OCI-LY1 (cell line): ENCODE data around the gene GLG1.
"Not testable (repeated sequence)": the region's sequence is repeated elsewhere in the genome, so short reads cannot be mapped to it uniquely, and the experiment has no call there.

Source experiments
- H2AFZ ChIP-seq: fragments of 200-600 bp; sonication (generic), shearing (Covaris generic); 2 replicates; pipeline ENCODE4 v1.6.0; 2014; ENCODE audit warnings: antibody characterized with exemption, mild to moderate bottlenecking, low read length
- H3F3A ChIP-seq: fragments of 200-600 bp; sonication (generic), shearing (Covaris generic); 2 replicates; pipeline ENCODE4 v1.6.0; 2014; ENCODE audit warnings: mild to moderate bottlenecking, antibody characterized with exemption, low read length, moderate library complexity; ENCODE audit not compliant: insufficient read depth
- H3K27ac ChIP-seq: fragments of 200-600 bp; sonication (generic); 2 replicates; pipeline ENCODE4 v1.5.1; 2014; ENCODE audit warnings: low read length, mixed run types, mild to moderate bottlenecking, low read depth; ENCODE audit not compliant: poor library complexity, severe bottlenecking
- H3K27me3 ChIP-seq: fragments of 200-600 bp; sonication (generic); 2 replicates; pipeline ENCODE4 v1.6.0; 2014; ENCODE audit warnings: antibody characterized with exemption, mild to moderate bottlenecking, low read length, moderate library complexity; ENCODE audit not compliant: insufficient read depth
- H3K36me3 ChIP-seq: fragments of 200-600 bp; sonication (generic); 2 replicates; pipeline ENCODE4 v1.6.1; 2014; ENCODE audit warnings: mild to moderate bottlenecking, antibody characterized with exemption, low read length, moderate library complexity, mixed read lengths; ENCODE audit not compliant: insufficient read depth
- H3K4me1 ChIP-seq: fragments of 200-600 bp; sonication (generic); 2 replicates; pipeline ENCODE4 v1.5.1; 2014; ENCODE audit warnings: mild to moderate bottlenecking, low read length, moderate library complexity; ENCODE audit not compliant: insufficient read depth, severe bottlenecking
- H3K4me2 ChIP-seq: fragments of 200-600 bp; sonication (generic), shearing (Covaris generic); 2 replicates; pipeline ENCODE4 v1.6.1; 2014; ENCODE audit warnings: low read length
- H3K4me3 ChIP-seq: fragments of 200-600 bp; sonication (generic); 2 replicates; pipeline ENCODE4 v1.5.1; 2014; ENCODE audit warnings: low read length, low read depth, mild to moderate bottlenecking, mixed read lengths; ENCODE audit not compliant: poor library complexity, severe bottlenecking
- H3K79me2 ChIP-seq: fragments of 200-600 bp; shearing (Covaris generic); 2 replicates; pipeline ENCODE4 v1.6.1; 2016; ENCODE audit warnings: mixed run types, low read length, mixed read lengths; ENCODE audit not compliant: insufficient read depth
- H3K9ac ChIP-seq: fragments of 200-600 bp; sonication (generic), shearing (Covaris generic); 2 replicates; pipeline ENCODE4 v1.6.1; 2014; ENCODE audit warnings: mild to moderate bottlenecking, low read length, mixed read lengths
- H3K9me2 ChIP-seq: fragments of 200-600 bp; sonication (generic), shearing (Covaris generic); 2 replicates; pipeline ENCODE4 v1.6.1; 2014; ENCODE audit warnings: low read depth, mild to moderate bottlenecking, low read length, mixed read lengths
- H3K9me3 ChIP-seq: fragments of 200-600 bp; shearing (Covaris generic); 2 replicates; pipeline ENCODE4 v1.6.1; 2014; ENCODE audit warnings: low read length, mixed read lengths
- H4K20me1 ChIP-seq: fragments of 200-600 bp; sonication (generic), shearing (Covaris generic); 2 replicates; pipeline ENCODE4 v1.6.0; 2016; ENCODE audit warnings: mild to moderate bottlenecking, low read length; ENCODE audit not compliant: insufficient read depth
- EZH2 ChIP-seq: fragments of 200-600 bp; sonication (generic), shearing (Covaris generic); IDR thresholded peaks from 2 replicates; pipeline ENCODE4 v1.8.0; 2017; ENCODE audit warnings: borderline replicate concordance, mixed run types, mild to moderate bottlenecking, antibody characterized with exemption, low read length, moderate library complexity, mixed read lengths
- TF ChIP-seq, protein P1 (sequence below): fragments of 200-600 bp; sonication (generic), shearing (Covaris generic); IDR thresholded peaks from 2 replicates; pipeline ENCODE4 v1.5.1; 2017; ENCODE audit warnings: mild to moderate bottlenecking, antibody characterized with exemption, low read length, moderate library complexity, mixed read lengths

The GLG1 gene

GRCh38 chr16:74438492-74438979, 168.4 kb downstream of the GLG1 start:
- Histone ChIP-seq H3F3A (no peaks in the 10 kb centered on the region), H3K27me3 (no peaks in the 10 kb centered on the region), H3K9me3 (no peaks in the 10 kb centered on the region), H3K9me2 (no peaks in the 10 kb centered on the region), H3K27ac (no peak overlapping the region), H2AFZ (no peak overlapping the region), H3K4me1 (no peaks in the 10 kb centered on the region), H3K4me2 (no peak overlapping the region), H3K79me2 (no peaks in the 10 kb centered on the region), H3K4me3 (no peak overlapping the region), H3K9ac (no peak overlapping the region), H3K36me3 (0 out of 2 replicates have a peak, but pooled peaks cover 5% of the 10 kb centered on the region), H4K20me1 (no peaks in the 10 kb centered on the region)
- no peak for TF ChIP-seq EZH2
- TF ChIP-seq, protein P1, sequence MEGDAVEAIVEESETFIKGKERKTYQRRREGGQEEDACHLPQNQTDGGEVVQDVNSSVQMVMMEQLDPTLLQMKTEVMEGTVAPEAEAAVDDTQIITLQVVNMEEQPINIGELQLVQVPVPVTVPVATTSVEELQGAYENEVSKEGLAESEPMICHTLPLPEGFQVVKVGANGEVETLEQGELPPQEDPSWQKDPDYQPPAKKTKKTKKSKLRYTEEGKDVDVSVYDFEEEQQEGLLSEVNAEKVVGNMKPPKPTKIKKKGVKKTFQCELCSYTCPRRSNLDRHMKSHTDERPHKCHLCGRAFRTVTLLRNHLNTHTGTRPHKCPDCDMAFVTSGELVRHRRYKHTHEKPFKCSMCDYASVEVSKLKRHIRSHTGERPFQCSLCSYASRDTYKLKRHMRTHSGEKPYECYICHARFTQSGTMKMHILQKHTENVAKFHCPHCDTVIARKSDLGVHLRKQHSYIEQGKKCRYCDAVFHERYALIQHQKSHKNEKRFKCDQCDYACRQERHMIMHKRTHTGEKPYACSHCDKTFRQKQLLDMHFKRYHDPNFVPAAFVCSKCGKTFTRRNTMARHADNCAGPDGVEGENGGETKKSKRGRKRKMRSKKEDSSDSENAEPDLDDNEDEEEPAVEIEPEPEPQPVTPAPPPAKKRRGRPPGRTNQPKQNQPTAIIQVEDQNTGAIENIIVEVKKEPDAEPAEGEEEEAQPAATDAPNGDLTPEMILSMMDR: no peak

DNA sequence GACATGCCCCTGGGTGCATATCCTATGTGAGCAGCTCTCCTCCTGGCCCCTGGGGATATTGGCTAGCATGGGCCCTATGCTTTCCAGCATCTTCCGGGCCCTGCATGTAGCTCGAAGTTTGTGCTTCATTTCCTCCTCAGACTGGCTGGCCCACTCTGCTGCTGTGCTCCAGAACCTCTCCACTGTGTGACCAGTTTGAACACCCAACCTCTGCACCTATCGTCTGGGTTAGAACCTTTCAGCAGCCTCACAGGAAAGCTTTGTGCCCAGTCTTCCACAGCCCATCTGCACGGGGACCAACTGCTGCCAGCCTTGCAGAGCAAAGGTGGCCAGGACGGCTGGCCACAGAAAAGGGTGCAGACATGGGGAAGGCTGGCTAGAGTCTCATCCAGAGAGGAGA, 175.4 kb downstream of the GLG1 start:
- H3F3A ChIP-seq: no peaks in the 10 kb centered on the region
- H3K27ac ChIP-seq: no peak overlapping the region
- H4K20me1 ChIP-seq: no peaks in the 10 kb centered on the region
- no peaks in the 10 kb centered on the region for H3K9me2 ChIP-seq
- no peaks in the 10 kb centered on the region for H3K9me3 ChIP-seq
- no peak overlapping the region for H2AFZ ChIP-seq
- no peaks in the 10 kb centered on the region for H3K79me2 ChIP-seq
- TF ChIP-seq, protein P1: no peak
- no peak for TF ChIP-seq EZH2
- H3K36me3 ChIP-seq: no peaks in the 10 kb centered on the region
- H3K4me2 ChIP-seq: no peak overlapping the region
- H3K27me3 ChIP-seq: no peaks in the 10 kb centered on the region
- peaks cover 3% of the 10 kb centered on the region for H3K4me1 ChIP-seq
- H3K4me3 ChIP-seq: no peak overlapping the region
- no peak overlapping the region for H3K9ac ChIP-seq

DNA sequence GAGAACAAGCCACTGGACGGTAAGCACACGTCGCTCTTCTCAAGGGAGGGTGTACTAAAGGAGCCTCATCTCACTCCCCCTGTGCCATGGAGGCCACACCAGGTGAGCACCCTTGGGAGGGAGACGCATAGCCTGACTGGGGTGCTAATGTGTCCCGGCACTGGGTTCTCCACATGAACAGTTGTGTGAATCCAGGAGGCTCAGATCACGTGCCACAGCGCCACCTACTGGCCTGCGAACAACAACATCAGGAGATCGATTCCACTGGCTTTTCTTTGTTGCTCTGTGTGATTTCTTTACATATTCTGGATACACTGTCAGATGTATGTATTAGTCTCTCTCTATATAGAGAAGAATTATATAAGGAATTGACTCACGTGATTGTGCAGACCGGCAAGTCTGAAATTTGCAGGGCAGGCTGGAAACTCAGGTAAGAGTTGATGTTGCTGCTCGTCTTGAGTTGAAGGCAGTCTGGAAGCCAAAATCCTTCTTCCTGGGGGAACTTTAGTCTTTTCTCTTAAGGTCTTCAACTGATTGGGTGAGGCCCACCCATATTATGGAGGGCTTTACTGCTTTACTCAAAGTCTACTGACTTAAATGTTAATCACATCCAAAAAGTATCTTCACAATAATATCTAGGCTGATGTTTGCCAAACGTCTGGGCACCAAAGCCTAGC, 176.7 kb downstream of the GLG1 start:
- TF ChIP-seq, protein P1: peak; percentile 64
- H3K4me3 ChIP-seq, H3K9me3 ChIP-seq, H3K4me1 ChIP-seq, H3F3A ChIP-seq, H3K9me2 ChIP-seq, H4K20me1 ChIP-seq, H3K36me3 ChIP-seq, H3K27ac ChIP-seq, H3K9ac ChIP-seq, H3K27me3 ChIP-seq, H3K4me2 ChIP-seq, H3K79me2 ChIP-seq, H2AFZ ChIP-seq: not testable (repeated sequence)

DNA sequence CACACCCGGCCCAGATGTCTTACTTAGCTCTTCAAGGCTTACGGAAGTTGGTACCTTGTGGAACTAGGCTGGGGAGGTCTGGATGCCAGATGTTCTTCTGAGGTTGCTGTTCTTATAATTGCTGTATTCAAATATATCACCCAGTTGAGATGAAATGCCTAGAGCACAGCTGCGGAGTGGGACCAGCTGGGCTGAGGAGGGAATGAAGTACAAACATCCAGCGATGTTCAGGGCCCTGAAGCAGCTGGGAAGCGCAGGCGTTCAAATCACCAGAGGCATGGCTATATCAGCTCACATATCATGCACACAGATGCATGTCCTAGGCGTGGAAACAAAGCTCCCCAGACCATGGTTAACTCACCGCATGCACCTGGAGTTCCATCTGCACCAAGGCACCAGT, 178.4 kb downstream of the GLG1 start:
- H3K4me2 ChIP-seq, H3F3A ChIP-seq, H4K20me1 ChIP-seq, H3K4me3 ChIP-seq, H3K9ac ChIP-seq, H3K27me3 ChIP-seq, H3K79me2 ChIP-seq, H2AFZ ChIP-seq, H3K4me1 ChIP-seq, H3K36me3 ChIP-seq, H3K9me3 ChIP-seq, H3K9me2 ChIP-seq: not testable (repeated sequence)
- H3K27ac ChIP-seq: peak overlapping the region; percentile 65

GRCh38 chr16:74425751-74426150, 181.2 kb downstream of the GLG1 start:
- H3K9ac ChIP-seq, H3K27ac ChIP-seq, H3K36me3 ChIP-seq, H3K4me1 ChIP-seq, H4K20me1 ChIP-seq, H3K27me3 ChIP-seq, H3F3A ChIP-seq, H3K4me3 ChIP-seq, H3K79me2 ChIP-seq, H3K9me2 ChIP-seq, H3K9me3 ChIP-seq, H2AFZ ChIP-seq, H3K4me2 ChIP-seq: not testable (repeated sequence)
